A549 (cell line): ENCODE results near the gene FXR2. TPM values are rescaled to one million over a fixed set of nuclear protein-coding genes. Genes with fewer than 3 reads are reported as not detected.

Experiments used
- ATOH8 ChIP-seq: fragments of 250-450 bp; sonication (Bioruptor Pico); IDR thresholded peaks from 2 replicates; pipeline ENCODE4 v1.5.0; 2020; ENCODE audit warnings: low read depth, mild to moderate bottlenecking, moderate library complexity
- BHLHE40 ChIP-seq: IDR thresholded peaks from 2 replicates; pipeline ENCODE4 v1.6.1; 2012; ENCODE audit warnings: low read depth, low read length, inconsistent platforms
- CBX2 ChIP-seq: fragments of 200-600 bp; sonication (generic); IDR thresholded peaks from 2 replicates; pipeline ENCODE4 v1.6.1; 2016; ENCODE audit warnings: low read depth, mild to moderate bottlenecking, borderline replicate concordance
- CBX8 ChIP-seq: fragments of 200-600 bp; sonication (generic); IDR thresholded peaks from 2 replicates; pipeline ENCODE4 v1.6.1; 2016
- CHD2 ChIP-seq: fragments of 150-350 bp; IDR thresholded peaks from 2 replicates; pipeline ENCODE4 v1.6.1; 2014; ENCODE audit warnings: low read length; ENCODE audit not compliant: partially characterized antibody
- CTCF ChIP-seq: fragments of >200 bp; sonication (Bioruptor Twin); formaldehyde crosslinking; IDR thresholded peaks from 3 replicates; pipeline ENCODE4 v1.5.1; 2016
- E2F6 ChIP-seq: IDR thresholded peaks from 2 replicates; pipeline ENCODE4 v1.6.1; 2012; ENCODE audit warnings: low read depth, borderline replicate concordance
- ELK1 ChIP-seq: fragments of 150-350 bp; IDR thresholded peaks from 2 replicates; pipeline ENCODE4 v1.6.1; 2014; ENCODE audit warnings: low read depth, mild to moderate bottlenecking, low read length
- ESRRA ChIP-seq: fragments of 150-350 bp; IDR thresholded peaks from 2 replicates; pipeline ENCODE4 v1.6.1; 2014; ENCODE audit warnings: mild to moderate bottlenecking, low read length, borderline replicate concordance
- FOSL2 ChIP-seq, 2 experiments: fragments of 450-650 bp in 1 of 2; fragments of >200 bp in 1 of 2; sonication (Bioruptor Twin) in 1 of 2; formaldehyde crosslinking; IDR thresholded peaks; 2 replicates each; pipeline versions ENCODE4 v1.5.0 to v1.6.1; 2016 to 2020; ENCODE audit warnings: mild to moderate bottlenecking in 1 of 2, moderate library complexity in 1 of 2
- HOXB13 ChIP-seq: fragments of 250-450 bp; sonication (Bioruptor Pico); IDR thresholded peaks from 2 replicates; pipeline ENCODE4 v1.5.0; 2020; ENCODE audit warnings: low read depth, mild to moderate bottlenecking, moderate library complexity
- HOXB5 ChIP-seq: fragments of 250-450 bp; sonication (Bioruptor Pico); IDR thresholded peaks from 2 replicates; pipeline ENCODE4 v1.5.0; 2020; ENCODE audit warnings: mild to moderate bottlenecking, moderate library complexity
- JUNB ChIP-seq: fragments of >200 bp; sonication (Bioruptor Twin); formaldehyde crosslinking; IDR thresholded peaks from 2 replicates; pipeline ENCODE4 v1.6.1; 2016
- KDM5A ChIP-seq: fragments of 200-600 bp; sonication (generic); IDR thresholded peaks from 2 replicates; pipeline ENCODE4 v1.6.1; 2016; ENCODE audit warnings: antibody characterized with exemption, mild to moderate bottlenecking
- MAFK ChIP-seq: fragments of 450-650 bp; IDR thresholded peaks from 2 replicates; pipeline ENCODE4 v1.6.1; 2014; ENCODE audit not compliant: partially characterized antibody
- MAZ ChIP-seq: fragments of 150-350 bp; IDR thresholded peaks from 2 replicates; pipeline ENCODE4 v1.6.1; 2014; ENCODE audit warnings: antibody characterized with exemption, low read depth, low read length, borderline replicate concordance
- PBX3 ChIP-seq: IDR thresholded peaks from 2 replicates; pipeline ENCODE4 v1.6.1; 2012
- PHF8 ChIP-seq: fragments of 200-600 bp; sonication (generic); IDR thresholded peaks from 2 replicates; pipeline ENCODE4 v1.6.1; 2016; ENCODE audit warnings: low read depth, mild to moderate bottlenecking, antibody characterized with exemption, moderate library complexity, borderline replicate concordance
- SMC3 ChIP-seq: fragments of >200 bp; sonication (Bioruptor Twin); formaldehyde crosslinking; IDR thresholded peaks from 3 replicates; pipeline ENCODE4 v1.6.1; 2018; ENCODE audit warnings: inconsistent platforms
- USF2 ChIP-seq: fragments of 450-650 bp; IDR thresholded peaks from 2 replicates; pipeline ENCODE4 v1.6.1; 2014; ENCODE audit warnings: antibody characterized with exemption
- ZC3H11A ChIP-seq: fragments of 450-650 bp; IDR thresholded peaks from 2 replicates; pipeline ENCODE4 v1.6.1; 2014; ENCODE audit warnings: antibody characterized with exemption, mild to moderate bottlenecking
- ZSCAN20 ChIP-seq: fragments of 250-450 bp; sonication (Bioruptor Pico); IDR thresholded peaks from 2 replicates; pipeline ENCODE4 v1.8.0; 2022; ENCODE audit warnings: mild to moderate bottlenecking, moderate library complexity
- polyA plus RNA-seq, 4 experiments: library from polyadenylated mRNA; depleted of rRNA in 3 of 4; stranded (reverse); fragments of >200 nt; fragmentation: RNase III in 1 of 4; extraction: RNeasy Plus Mini Kit Qiagen cat#74134 plus additional on column Dnase treatment in 1 of 4; gene quantifications; 2 replicates in 3 of 4; 3 replicates in 1 of 4; pipeline ENCODE4 v1.2.3, GENCODE V29; 2011 to 2017

FXR2 gene
- polyA plus RNA-seq, 2 of the 4 experiments (the other 2 are of a cell fraction), result 40.7 to 45.2 TPM

- TF ChIP-seq CBX2 (no peak), BHLHE40 (no peak), CBX8 (no peak), PHF8 (peak; percentile 47), KDM5A (no peak), MAFK (no peak), JUNB (no peak), FOSL2 (IDR thresholded peaks at IDR 0.05) (no peak), FOSL2 (CRISPR knock-in tag; IDR thresholded peaks at IDR 0.05) (no peak), HOXB13 (CRISPR knock-in tag) (no peak), E2F6 (no peak), SMC3 (no peak; the same call in 2 of the 3 replicates), ZSCAN20 (CRISPR knock-in tag) (no peak), CTCF (peak; percentile 58), HOXB5 (CRISPR knock-in tag) (0 out of 2 replicates have a peak, but pooled peaks have one; percentile 16), ELK1 (no peak), CHD2 (no peak), ZC3H11A (no peak), MAZ (0 out of 2 replicates have a peak, but pooled peaks have one; percentile 28), ESRRA (no peak), ATOH8 (CRISPR knock-in tag) (no peak), USF2 (no peak), PBX3 (0 out of 2 replicates have a peak, but pooled peaks have one; percentile 16)
These were observed at the start of gene FXR2 (continued) for GRCh38 chr17:7614425-7615264.
